Heart right ventricle (tissue), 16 donors: ENCODE data around the gene LAMA2. TPM values are rescaled to one million over a fixed set of nuclear protein-coding genes. Genes with fewer than 3 reads are reported as not detected.

Source experiments
- ATAC-seq, 8 donors: fragments of 200-7000 bp; cut with Tn5 transposase; one replicate each; pipeline ENCODE4 v1.9.1; 2020; ENCODE audit warnings: mild to moderate bottlenecking in 8 of 8, moderate library complexity in 8 of 8, moderate number of reproducible peaks in 1 of 8
- DNase-seq, 2 donors: peaks; one replicate each; pipeline ENCODE4 v3.0.0-alpha.2; 2020
- H3K27ac ChIP-seq, 10 donors: fragments of 200-600 bp; sonication (generic) in 2 of 10; one replicate each; pipeline versions ENCODE4 v1.5.0 to v1.8.0; 2020 to 2022; ENCODE audit warnings: mild to moderate bottlenecking in 3 of 10
- H3K27me3 ChIP-seq, 7 donors: fragments of 200-600 bp; one replicate each; pipeline ENCODE4 v1.8.0; 2021 to 2022; ENCODE audit warnings: mild to moderate bottlenecking in 2 of 7
- H3K36me3 ChIP-seq, 9 donors: fragments of 200-600 bp; sonication (generic) in 1 of 9; one replicate each; pipeline versions ENCODE4 v1.5.0 to v1.8.0; 2020 to 2022; ENCODE audit warnings: mild to moderate bottlenecking in 2 of 9
- H3K4me1 ChIP-seq, 9 donors: fragments of 200-600 bp; sonication (generic) in 1 of 9; one replicate each; pipeline versions ENCODE4 v1.5.0 to v1.8.0; 2020 to 2022; ENCODE audit warnings: mild to moderate bottlenecking in 4 of 9
- H3K4me3 ChIP-seq, 10 donors: fragments of 200-600 bp; sonication (generic) in 2 of 10; one replicate each; pipeline versions ENCODE4 v1.5.0 to v1.8.0; 2020 to 2022; ENCODE audit warnings: mild to moderate bottlenecking in 7 of 10, moderate library complexity in 2 of 10
- H3K9me3 ChIP-seq, 11 donors: fragments of 200-600 bp in 10 of 11; sonication (generic) in 2 of 11; one replicate each; pipeline versions ENCODE4 v1.5.0 to v1.8.0; 2013 to 2022; ENCODE audit warnings: mild to moderate bottlenecking in 2 of 11, control low read depth in 1 of 11, moderate library complexity in 1 of 11
- WGBS, 2 donors: extraction: QIAGEN DNeasy Blood & Tissue Kit; methylation state at CpG; one replicate each; pipeline ENCODE4 v1.1.7; 2013; ENCODE audit warnings: inconsistent platforms in 1 of 2; 5-methylcytosine and 5-hydroxymethylcytosine counted together
- intact Hi-C, 10 donors: fragments of 100-400 bp; cut with DNase I; formaldehyde crosslinking; loops; one replicate each; pipeline versions ENCODE4 v1.11.1 to v1.14.2; 2022
- polyA plus RNA-seq, 2 donors: library from polyadenylated mRNA; stranded (reverse); fragments of 200-250 nt; gene quantifications; one replicate each; pipeline ENCODE4 v1.2.3, GENCODE V29; 2013
- total RNA-seq, 10 donors: library from RNA; stranded (reverse); fragmentation: NEBNext Ultra II Directional in 3 of 10; extraction: Animal tissue kit (Norgen Biotek cat#: 25700) in 3 of 10; gene quantifications; one replicate each; pipeline versions ENCODE4 v1.2.1 to v1.2.4, GENCODE V29; 2021 to 2023
- TF ChIP-seq, protein P1 (sequence below), 9 donors: fragments of 200-600 bp; sonication (generic) in 2 of 9; IDR thresholded peaks; one replicate each; pipeline versions ENCODE4 v1.5.0 to v1.8.0; 2021 to 2022; ENCODE audit warnings: antibody characterized with exemption in 9 of 9, mild to moderate bottlenecking in 5 of 9, moderate library complexity in 1 of 9
- donor health status: Arrhythmogenic right ventricular cardiomyopathy.
- donor health status: ischemic (EF 13 %, LVEDD 7.1; RV severe dilation, severe dysfunction).
- donor health status: healthy with polysubstance abuse.
- donor health status: DM: no; HTN: yes; CAD: no.
- donor health status: DM: no; HTN: no; CAD: no.
- donor health status: ischemic (EF 25% LVEDD 6.9; RV normal size, moderate dysfunction).
- donor health status: ischemic (EF 25% LVEDD 5.7; RV mildly dilated, moderate dysfunction).
- donor health status: healthy.
- donor health status: DM: yes; HTN: yes; CAD: no.
- donor health status: Ischemic cardiomyopathy.
- donor health status: ischemic (EF 35%, LVEDD 5.7; RV mildly dilated, moderate dysfunction).
- donor health status: nonischemic (EF 11% LVEDD 7.7; RV severe dilation, severe dysfunction).
- donor health status: DM: yes; HTN: yes; CAD: no.
- donor health status: PGD.
- donor health status: ischemic (EF 29% LVEDD 5.4; RV normal size, mild dysfunction).
- donor health status: nonischemic (EF 23%, LVEDD 6.1; RV moderate dilation, normal function).

LAMA2 gene
- total and polyA plus RNA-seq, 12 donors, result 31.1 to 293 (median 223) TPM

DNA sequence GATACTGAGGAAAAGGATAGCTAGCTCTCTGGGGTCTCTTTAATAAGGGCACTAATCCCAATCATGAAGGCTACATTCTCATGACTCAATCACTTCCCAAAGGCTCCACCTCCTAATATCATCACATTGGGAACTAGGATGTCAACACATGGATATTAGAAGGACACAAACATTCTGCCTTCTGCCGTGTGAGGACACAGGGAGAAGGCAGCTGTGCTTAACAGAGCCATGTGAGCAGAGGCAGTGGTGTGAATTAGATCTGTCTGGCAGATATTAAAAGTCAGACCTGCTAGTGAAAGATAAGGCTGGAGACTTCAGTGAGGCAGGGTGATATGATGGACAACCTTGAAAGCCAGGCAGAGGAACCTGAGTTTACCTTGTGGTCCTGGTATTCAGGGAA, 485.1 kb downstream of the LAMA2 start:
- peak in 6 of 8 donors; percentile 12 to 57 (median 34) for ATAC-seq
- H3K27ac ChIP-seq, result peak overlapping the region in 6 of 10 donors; percentile 19 to 71 (median 60)

DNA sequence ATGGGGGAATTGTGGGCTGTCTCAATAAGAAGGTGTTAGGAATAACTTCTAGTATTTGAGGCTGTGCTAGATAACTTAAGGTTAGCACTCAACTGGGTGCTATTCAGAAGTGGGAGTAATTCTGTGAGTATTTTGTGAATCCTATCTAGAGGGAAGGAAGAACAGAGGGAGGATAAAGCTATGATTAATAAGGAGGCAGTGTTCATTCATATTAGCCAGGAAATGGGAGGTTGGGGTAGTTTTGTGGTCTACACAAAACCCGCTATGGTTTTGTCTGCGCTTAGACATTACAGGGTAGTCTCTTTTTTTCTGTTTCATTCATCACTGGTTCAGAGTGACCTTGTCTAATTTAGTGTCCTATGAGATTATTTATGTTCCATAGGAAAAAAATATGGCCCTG, 486.0 kb downstream of the LAMA2 start:
- peak overlapping the region in 7 of 10 donors; percentile 17 to 71 (median 57) for H3K27ac ChIP-seq
- ATAC-seq (peak in 4 of 8 donors; percentile 4 to 16 (median 8)), DNase-seq (no peak)
- WGBS, 2 donors, result 89 to 93% methylated on average over 2 of the region's 2 CpGs
- H3K4me3 ChIP-seq, result no peak overlapping the region
- H3K27me3 ChIP-seq, result no peaks in the 10 kb centered on the region
- TF ChIP-seq, protein P1, sequence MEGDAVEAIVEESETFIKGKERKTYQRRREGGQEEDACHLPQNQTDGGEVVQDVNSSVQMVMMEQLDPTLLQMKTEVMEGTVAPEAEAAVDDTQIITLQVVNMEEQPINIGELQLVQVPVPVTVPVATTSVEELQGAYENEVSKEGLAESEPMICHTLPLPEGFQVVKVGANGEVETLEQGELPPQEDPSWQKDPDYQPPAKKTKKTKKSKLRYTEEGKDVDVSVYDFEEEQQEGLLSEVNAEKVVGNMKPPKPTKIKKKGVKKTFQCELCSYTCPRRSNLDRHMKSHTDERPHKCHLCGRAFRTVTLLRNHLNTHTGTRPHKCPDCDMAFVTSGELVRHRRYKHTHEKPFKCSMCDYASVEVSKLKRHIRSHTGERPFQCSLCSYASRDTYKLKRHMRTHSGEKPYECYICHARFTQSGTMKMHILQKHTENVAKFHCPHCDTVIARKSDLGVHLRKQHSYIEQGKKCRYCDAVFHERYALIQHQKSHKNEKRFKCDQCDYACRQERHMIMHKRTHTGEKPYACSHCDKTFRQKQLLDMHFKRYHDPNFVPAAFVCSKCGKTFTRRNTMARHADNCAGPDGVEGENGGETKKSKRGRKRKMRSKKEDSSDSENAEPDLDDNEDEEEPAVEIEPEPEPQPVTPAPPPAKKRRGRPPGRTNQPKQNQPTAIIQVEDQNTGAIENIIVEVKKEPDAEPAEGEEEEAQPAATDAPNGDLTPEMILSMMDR (IDR thresholded peaks at IDR 0.05), result no peak
- peaks cover 0 to 26% (median 12%) of the 10 kb centered on the region in 9 donors for H3K4me1 ChIP-seq
- intact Hi-C loops, result loop anchor here in 1 of 10 donors (10.0 kb wide), 1 partner anchor 644 kb away; no protein-coding TSS in a partner anchor
- no peaks in the 10 kb centered on the region for H3K9me3 ChIP-seq
- H3K36me3 ChIP-seq, result peaks cover 0 to 79% (median 18%) of the 10 kb centered on the region in 9 donors

More for the DNA sequence above, 485.1 kb downstream of the LAMA2 start:
- no peaks in the 10 kb centered on the region for H3K9me3 ChIP-seq
- no peak for DNase-seq
- H3K4me1 ChIP-seq, result peaks cover 0 to 26% (median 12%) of the 10 kb centered on the region in 9 donors
- H3K4me3 ChIP-seq, result no peak overlapping the region
- TF ChIP-seq, protein P1 (IDR thresholded peaks at IDR 0.05), result no peak
- intact Hi-C loops, result loop anchor here in 1 of 10 donors (10.0 kb wide), 1 partner anchor 643 kb away; no protein-coding TSS in a partner anchor
- 23 to 34% methylated on average over 1 of the region's 1 CpG for WGBS, 2 donors
- H3K36me3 ChIP-seq, result peaks cover 0 to 79% (median 12%) of the 10 kb centered on the region in 9 donors
- no peaks in the 10 kb centered on the region for H3K27me3 ChIP-seq

DNA sequence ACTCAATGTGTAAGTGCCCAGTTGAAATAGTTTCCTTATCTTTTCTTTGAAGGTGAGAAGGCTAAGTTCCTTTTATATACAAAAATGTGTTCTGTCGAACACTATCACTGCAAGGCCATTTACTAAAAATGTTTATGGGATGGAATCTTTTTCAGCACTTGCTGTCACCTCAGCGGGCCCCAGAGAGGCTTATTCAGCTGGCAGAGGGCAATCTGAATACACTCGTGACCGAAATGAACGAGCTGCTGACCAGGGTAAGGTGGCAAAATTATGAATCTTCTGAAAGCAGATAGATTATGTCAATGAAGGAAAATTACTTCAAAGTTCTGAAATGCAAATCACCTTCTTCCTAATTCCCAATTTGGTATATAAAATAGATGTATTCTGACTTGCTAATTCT, 486.8 kb downstream of the LAMA2 start:
- Histone ChIP-seq H3K27me3 (no peaks in the 10 kb centered on the region), H3K4me3 (no peak overlapping the region), H3K36me3 (peaks cover 0 to 79% (median 18%) of the 10 kb centered on the region in 9 donors), H3K9me3 (no peaks in the 10 kb centered on the region), H3K27ac (peak overlapping the region in 7 of 10 donors; percentile 17 to 71 (median 57)), H3K4me1 (peaks cover 0 to 26% (median 12%) of the 10 kb centered on the region in 9 donors)
- WGBS, 2 donors, result 35 to 45% methylated on average over 5 of the region's 5 CpGs
- intact Hi-C loops, result loop anchor here in 4 of 10 donors (5.0 to 10.0 kb wide), 2 partner anchors 645 to 647 kb away; no protein-coding TSS in a partner anchor
- DNase-seq (no peak), ATAC-seq (peak in 6 of 8 donors; percentile 46 to 66 (median 63))
- TF ChIP-seq, protein P1 (IDR thresholded peaks at IDR 0.05), result no peak

DNA sequence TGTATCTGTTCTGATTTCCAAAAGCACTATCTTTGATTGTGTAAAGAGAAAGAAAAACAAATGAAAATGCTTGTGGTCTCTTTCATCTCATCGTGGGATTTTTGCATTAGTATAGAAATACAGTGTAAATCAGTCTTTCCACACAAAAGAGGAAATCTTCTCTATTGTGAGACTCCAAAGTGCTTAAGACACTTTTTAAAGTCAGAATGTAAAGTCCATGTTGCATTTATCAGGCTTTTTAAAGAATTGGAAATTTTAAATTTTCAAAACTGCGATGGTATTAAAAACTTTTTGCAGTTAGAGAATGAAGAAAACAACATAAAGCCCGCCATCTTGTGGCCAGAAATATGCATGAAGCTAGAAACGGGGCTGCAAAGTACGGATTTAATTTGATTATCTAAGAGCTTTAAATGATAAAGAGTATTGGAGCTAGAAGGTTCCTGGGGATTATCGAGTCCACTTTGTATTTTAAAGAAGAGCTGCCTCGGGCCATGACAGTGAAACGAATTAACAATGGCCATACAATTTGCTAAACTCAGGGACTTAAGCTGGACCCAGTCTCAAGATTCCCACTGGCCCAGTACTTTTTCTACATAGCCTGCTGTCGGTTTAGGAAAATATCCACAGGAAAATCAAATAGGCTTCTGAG, 487.5 kb downstream of the LAMA2 start:
- peak in 2 of 8 donors; percentile 25 to 32 for ATAC-seq
- H3K27me3 ChIP-seq, result no peaks in the 10 kb centered on the region
- intact Hi-C loops, result loop anchor here in 3 of 10 donors (5.0 to 10.0 kb wide), 2 partner anchors 646 to 648 kb away; no protein-coding TSS in a partner anchor
- DNase-seq, result peak in 1 of 2 donors; percentile 38
- peaks cover 0 to 79% (median 18%) of the 10 kb centered on the region in 9 donors for H3K36me3 ChIP-seq
- peak overlapping the region in 6 of 10 donors; percentile 42 to 71 (median 63) for H3K27ac ChIP-seq
- H3K4me3 ChIP-seq, result no peak overlapping the region
- WGBS, 2 donors, result 7 to 8% methylated on average over 9 of the region's 9 CpGs
- TF ChIP-seq, protein P1 (IDR thresholded peaks at IDR 0.05), result peak; percentile 42 to 78 (median 72)
- peaks cover 0 to 26% (median 12%) of the 10 kb centered on the region in 9 donors for H3K4me1 ChIP-seq
- no peaks in the 10 kb centered on the region for H3K9me3 ChIP-seq
